Thyroid gland (tissue), 4 donors: ENCODE measurements around the gene SEC14L2.

Experiments
- CTCF ChIP-seq, 6 experiments: fragments of 200-600 bp in 3 of 6; fragments of 450-650 bp in 3 of 6; sonication (generic) in 3 of 6; IDR thresholded peaks; one replicate each; pipeline ENCODE4 v1.5.1; 2016 to 2019; ENCODE audit warnings: antibody characterized with exemption in 6 of 6, mild to moderate bottlenecking in 2 of 6, inconsistent platforms in 1 of 6, moderate library complexity in 1 of 6
- POLR2A ChIP-seq, 2 donors: fragments of 450-650 bp; IDR thresholded peaks; one replicate each; pipeline ENCODE4 v1.6.1; 2017; ENCODE audit warnings: antibody characterized with exemption in 2 of 2, mild to moderate bottlenecking in 2 of 2, moderate library complexity in 1 of 2

- TF ChIP-seq CTCF (IDR thresholded peaks at IDR 0.05): no peak
- no peak for TF ChIP-seq POLR2A (IDR thresholded peaks at IDR 0.05)
These were observed 8.9 kb downstream of the SEC14L2 start for GRCh38 chr22:30405731-30406130.
